AG09319 (cell line): ENCODE measurements around the gene CETP.

Source experiments
- DNase-seq: peaks from one replicate; pipeline ENCODE4 v3.0.0-alpha.2; 2010; ENCODE audit warnings: low read depth; ENCODE audit errors: extremely low read depth
- TF ChIP-seq, protein P1 (sequence below): IDR thresholded peaks from 2 replicates; pipeline ENCODE4 v1.5.1; 2011; ENCODE audit warnings: low read depth, mild to moderate bottlenecking, inconsistent platforms, low read length, moderate library complexity

Gene CETP

DNA sequence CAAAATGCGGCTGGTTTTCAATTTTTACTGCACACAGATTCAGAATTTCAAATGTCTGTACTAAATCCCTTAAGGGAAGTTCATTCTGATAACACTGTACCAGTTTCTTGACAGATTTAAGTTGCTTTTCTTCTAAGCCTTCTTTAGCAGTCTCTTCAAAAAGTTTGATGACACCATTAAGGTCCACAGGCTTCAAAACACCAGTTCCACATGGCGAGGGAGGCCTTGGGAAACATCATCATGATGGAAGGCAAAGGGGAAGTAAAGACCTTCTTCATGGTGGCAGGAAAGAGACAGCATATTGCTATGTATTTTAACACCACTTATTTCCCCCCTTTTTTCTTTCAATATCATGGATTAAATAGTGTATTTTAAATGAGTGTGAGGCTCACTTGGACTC lies 52.2 kb downstream of the CETP start:
- DNase-seq: no peak
- TF ChIP-seq, protein P1, sequence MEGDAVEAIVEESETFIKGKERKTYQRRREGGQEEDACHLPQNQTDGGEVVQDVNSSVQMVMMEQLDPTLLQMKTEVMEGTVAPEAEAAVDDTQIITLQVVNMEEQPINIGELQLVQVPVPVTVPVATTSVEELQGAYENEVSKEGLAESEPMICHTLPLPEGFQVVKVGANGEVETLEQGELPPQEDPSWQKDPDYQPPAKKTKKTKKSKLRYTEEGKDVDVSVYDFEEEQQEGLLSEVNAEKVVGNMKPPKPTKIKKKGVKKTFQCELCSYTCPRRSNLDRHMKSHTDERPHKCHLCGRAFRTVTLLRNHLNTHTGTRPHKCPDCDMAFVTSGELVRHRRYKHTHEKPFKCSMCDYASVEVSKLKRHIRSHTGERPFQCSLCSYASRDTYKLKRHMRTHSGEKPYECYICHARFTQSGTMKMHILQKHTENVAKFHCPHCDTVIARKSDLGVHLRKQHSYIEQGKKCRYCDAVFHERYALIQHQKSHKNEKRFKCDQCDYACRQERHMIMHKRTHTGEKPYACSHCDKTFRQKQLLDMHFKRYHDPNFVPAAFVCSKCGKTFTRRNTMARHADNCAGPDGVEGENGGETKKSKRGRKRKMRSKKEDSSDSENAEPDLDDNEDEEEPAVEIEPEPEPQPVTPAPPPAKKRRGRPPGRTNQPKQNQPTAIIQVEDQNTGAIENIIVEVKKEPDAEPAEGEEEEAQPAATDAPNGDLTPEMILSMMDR: no peak

DNA sequence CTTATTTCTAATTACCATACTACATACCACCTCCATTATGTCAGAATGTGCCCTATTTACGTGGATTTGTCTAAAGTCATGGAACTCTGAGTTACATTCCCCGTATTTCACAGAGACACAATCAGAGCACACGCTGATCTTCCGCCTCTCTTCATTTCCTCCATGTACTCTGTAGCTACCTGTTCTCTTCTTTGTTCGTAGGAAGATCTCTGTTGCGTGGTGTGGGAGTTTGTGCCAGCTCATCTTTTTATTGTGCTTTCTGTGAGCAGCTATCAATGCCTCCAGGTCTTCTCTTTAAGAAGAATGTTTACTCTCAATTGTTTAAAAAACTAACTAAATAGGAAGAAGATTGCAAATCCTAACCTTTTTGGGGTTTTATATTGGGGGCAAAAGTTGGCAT lies 54.6 kb downstream of the CETP start:
- DNase-seq: no peak
- TF ChIP-seq, protein P1: no peak

GRCh38 chr16:57016831-57017230 lies 55.1 kb downstream of the CETP start:
- no peak for DNase-seq
- TF ChIP-seq, protein P1: no peak

GRCh38 chr16:57017251-57017650 lies 55.5 kb downstream of the CETP start:
- TF ChIP-seq, protein P1: no peak
- no peak for DNase-seq

DNA sequence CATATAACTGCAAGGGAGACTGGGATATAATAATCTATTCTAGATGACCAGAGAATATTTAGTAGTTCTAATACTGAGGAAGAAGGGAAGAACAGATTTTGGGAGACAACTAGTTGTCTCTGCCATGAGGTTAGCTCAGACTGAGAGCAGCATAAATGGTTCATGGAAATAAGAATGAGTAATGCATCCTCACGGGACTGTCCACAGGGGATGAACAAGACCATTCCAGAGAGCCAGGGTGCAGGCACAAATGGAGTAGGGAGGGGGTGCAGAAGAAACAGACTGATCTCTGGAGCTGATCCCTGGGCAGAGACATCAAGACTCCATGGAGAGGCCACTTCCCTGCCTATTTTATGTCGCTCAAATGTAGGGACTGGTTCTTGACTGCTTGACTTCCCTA lies 58.0 kb downstream of the CETP start:
- TF ChIP-seq, protein P1: no peak
- no peak for DNase-seq

DNA sequence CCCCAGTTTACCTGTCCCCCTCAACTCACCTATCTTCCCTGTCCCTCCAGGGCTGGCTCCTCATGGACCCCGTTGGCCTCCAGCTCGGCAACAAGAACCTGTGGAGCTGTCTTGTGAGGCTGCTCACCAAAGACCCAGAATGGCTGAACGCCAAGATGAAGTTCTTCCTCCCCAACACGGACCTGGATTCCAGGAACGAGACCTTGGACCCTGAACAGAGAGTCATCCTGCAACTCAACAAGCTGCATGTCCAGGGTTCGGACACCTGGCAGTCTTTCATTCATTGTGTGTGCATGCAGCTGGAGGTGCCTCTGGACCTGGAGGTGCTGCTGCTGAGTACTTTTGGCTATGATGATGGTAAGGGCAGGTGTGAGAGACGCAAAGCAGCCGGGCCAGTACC lies 58.9 kb downstream of the CETP start:
- no peak for DNase-seq
- TF ChIP-seq, protein P1: no peak

DNA sequence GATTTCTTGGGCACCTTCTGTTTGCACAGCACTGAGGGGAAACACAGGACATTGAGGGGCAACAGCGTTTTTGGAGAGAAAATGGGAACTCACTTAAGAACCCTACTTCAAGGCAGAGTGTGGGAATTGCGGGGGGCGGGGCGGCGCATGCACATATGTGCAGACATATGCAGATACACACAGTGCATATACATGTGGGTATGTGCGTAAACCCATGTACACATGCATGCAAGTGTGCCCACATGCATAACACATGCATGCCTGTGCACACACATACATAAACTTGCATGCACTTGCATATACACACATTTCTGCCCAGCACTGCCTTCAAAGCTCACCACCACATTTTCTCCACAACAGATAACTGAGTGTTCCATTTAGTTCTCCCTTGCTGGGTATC lies 60.0 kb downstream of the CETP start:
- DNase-seq: no peak
- TF ChIP-seq, protein P1: no peak
